GM12878 (cell line): ENCODE measurements around the gene PHACTR1. TPM values are rescaled to one million over a fixed set of nuclear protein-coding genes. Genes with fewer than 3 reads are reported as not detected.

Experiments
- ATAC-seq: fragments of 200-7000 bp; cut with Tn5 transposase; 3 replicates; pipeline ENCODE4 v1.9.1; 2020; ENCODE audit warnings: mild to moderate bottlenecking, moderate library complexity
- BruUV-seq: library from RNA; stranded (reverse); fragments of 400-500 nt; replicated peaks from 2 replicates; lab custom pipeline; 2021; lab: Mats Ljungman, UMichigan
- CTCF ChIA-PET: fragments of 300-600 bp; sonication (Branson Sonifier 250); formaldehyde crosslinking; extraction: SDS; loops from one replicate; lab custom pipeline; 2021; ENCODE audit warnings: inconsistent platforms; lab: Yijun Ruan, JAX
- POLR2A ChIA-PET: fragments of 350-600 bp; formaldehyde crosslinking; extraction: SDS; loops from one replicate; lab custom pipeline; 2021; ENCODE audit warnings: inconsistent platforms; lab: Charles Lee
- RAD21 ChIA-PET: fragments of 300-600 bp; sonication (Branson Sonifier 250); formaldehyde crosslinking; loops from one replicate; lab custom pipeline; 2023; ENCODE audit warnings: antibody characterized with exemption; ENCODE audit not compliant: unreplicated experiment; lab: Charles Lee
- SMC1A ChIA-PET: fragments of 300-600 bp; sonication (Branson Sonifier 250); formaldehyde crosslinking; loops from one replicate; lab custom pipeline; 2023; ENCODE audit not compliant: unreplicated experiment, uncharacterized antibody; lab: Charles Lee
- DNase-seq: peaks from one replicate; pipeline ENCODE4 v3.0.0-alpha.2; 2011; ENCODE audit warnings: low read depth, low spot score
- FAIRE-seq: peaks from 3 replicates; lab custom pipeline; 2011; peaks lifted over from hg19 to GRCh38; lab: Jason Lieb, UNC
- H2AFZ ChIP-seq: 2 replicates; pipeline ENCODE4 v1.6.0; 2011; ENCODE audit warnings: low read depth, low read length, control low read depth; ENCODE audit not compliant: control insufficient read depth
- H3K27ac ChIP-seq: 2 replicates; pipeline ENCODE4 v1.5.1; 2011; ENCODE audit warnings: control low read depth; ENCODE audit not compliant: control insufficient read depth, insufficient read depth
- H3K27me3 ChIP-seq, 2 experiments: replicated peaks in 1 of 2; 2 replicates each; pipeline versions ENCODE4 v1.6.0 to v1.6.1; 2011; ENCODE audit warnings: low read length in 1 of 2; ENCODE audit not compliant: control insufficient read depth in 2 of 2, insufficient read depth in 2 of 2
- H3K36me3 ChIP-seq, 2 experiments: 2 replicates each; pipeline ENCODE4 v1.5.1; 2011; ENCODE audit warnings: low read length in 1 of 2; ENCODE audit not compliant: control insufficient read depth in 2 of 2, insufficient read depth in 2 of 2
- H3K4me1 ChIP-seq: 2 replicates; pipeline ENCODE4 v1.6.1; 2011; ENCODE audit warnings: mild to moderate bottlenecking, low read length, moderate library complexity, mixed read lengths; ENCODE audit not compliant: control insufficient read depth, insufficient read depth
- H3K4me2 ChIP-seq: 2 replicates; pipeline ENCODE4 v1.6.0; 2011; ENCODE audit warnings: control low read depth; ENCODE audit not compliant: control insufficient read depth, insufficient read depth
- H3K4me3 ChIP-seq: fragments of 200-600 bp; sonication (generic); 2 replicates; pipeline ENCODE4 v1.5.1; 2016
- H3K79me2 ChIP-seq: 2 replicates; pipeline ENCODE4 v1.6.0; 2011; ENCODE audit warnings: low read length; ENCODE audit not compliant: control insufficient read depth, insufficient read depth
- H3K9ac ChIP-seq: 2 replicates; pipeline ENCODE4 v1.8.0; 2011; ENCODE audit warnings: low read length, control low read depth, mixed read lengths; ENCODE audit not compliant: control insufficient read depth, insufficient read depth
- H3K9me3 ChIP-seq: replicated peaks from 3 replicates; pipeline ENCODE4 v1.5.1; 2011; ENCODE audit warnings: mild to moderate bottlenecking, low read length; ENCODE audit not compliant: control insufficient read depth, insufficient read depth
- H4K20me1 ChIP-seq: 2 replicates; pipeline ENCODE4 v1.6.0; 2011; ENCODE audit not compliant: control insufficient read depth, insufficient read depth
- EED ChIP-seq: sonication (generic); IDR thresholded peaks from 2 replicates; pipeline ENCODE4 v1.6.1; 2016; ENCODE audit warnings: antibody characterized with exemption, low read depth
- HDAC2 ChIP-seq: fragments of 200-600 bp; sonication (generic); IDR thresholded peaks from 2 replicates; pipeline ENCODE4 v1.6.1; 2017
- MYC ChIP-seq: IDR thresholded peaks from 2 replicates; pipeline ENCODE4 v1.6.1; 2011; ENCODE audit warnings: mild to moderate bottlenecking, low read length, moderate library complexity, inconsistent platforms; ENCODE audit not compliant: insufficient read depth, insufficient replicate concordance, insufficient read length, severe bottlenecking
- POLR2A ChIP-seq: IDR thresholded peaks from 2 replicates; pipeline ENCODE4 v1.6.1; 2011; ENCODE audit warnings: low read depth, mild to moderate bottlenecking, low read length
- SREBF2 ChIP-seq: IDR thresholded peaks from 2 replicates; pipeline ENCODE4 v1.6.1; 2012; ENCODE audit warnings: mild to moderate bottlenecking, low read length
- SUPT20H ChIP-seq: IDR thresholded peaks from 2 replicates; pipeline ENCODE4 v1.6.1; 2011; ENCODE audit warnings: low read depth, mild to moderate bottlenecking, low read length, moderate library complexity, borderline replicate concordance; ENCODE audit not compliant: control insufficient read depth
- TBL1XR1 ChIP-seq: IDR thresholded peaks from 2 replicates; pipeline ENCODE4 v1.6.1; 2012; ENCODE audit warnings: low read depth, low read length, improper control_type of control experiment
- WGBS: methylation state at CpG from one replicate; pipeline ENCODE4 v1.1.6; 2016; ENCODE audit warnings: low lambda C conversion rate; ENCODE audit not compliant: insufficient replicate concordance, insufficient coverage; ENCODE audit errors: missing lambda C conversion rate; 5-methylcytosine and 5-hydroxymethylcytosine counted together
- in situ Hi-C: fragments of 300-500 bp; cut with MboI; formaldehyde crosslinking; loops from 9 replicates; pipeline ENCODE4 v1.14.3; 2018; ENCODE audit warnings: mixed read lengths
- intact Hi-C: fragments of 100-400 bp; cut with micrococcal nuclease; formaldehyde crosslinking; loops from one replicate; pipeline ENCODE4 v1.14.2; 2022; ENCODE audit not compliant: unreplicated experiment
- polyA plus RNA-seq, 11 experiments: library from polyadenylated mRNA; depleted of rRNA in 4 of 11; unstranded in 6 of 11; stranded (reverse) in 5 of 11; fragments of >200 nt; fragmentation: Nextera tagmentation in 4 of 11; fragmentation: Illumina TruSeq in 1 of 11; extraction: Ambion mirVana in 4 of 11; extraction: Trizol in 1 of 11; gene quantifications; 1 replicate in 1 of 11; 2 replicates in 10 of 11; pipeline versions ENCODE4 v1.2.1 to v1.2.3, GENCODE V29; 2011 to 2016; ENCODE audit warnings: inconsistent platforms in 2 of 11, missing spikeins in 2 of 11, low read depth in 1 of 11
- total RNA-seq, 4 experiments: library from RNA; depleted of rRNA in 3 of 4; stranded (reverse); fragments of >200 nt in 3 of 4; fragmentation: Illumina TruSeq in 1 of 4; extraction: Trizol in 1 of 4; gene quantifications; 2 replicates each; pipeline versions ENCODE4 v1.2.1 to v1.2.3, GENCODE V29; 2013 to 2021
- TF ChIP-seq, protein P1 (sequence below): fragments of 450-650 bp; IDR thresholded peaks from 2 replicates; pipeline ENCODE4 v1.6.1; 2017; ENCODE audit warnings: mild to moderate bottlenecking, moderate library complexity
- TF ChIP-seq, protein P2 (sequence below): IDR thresholded peaks from 2 replicates; pipeline ENCODE4 v1.6.1; 2012; ENCODE audit warnings: low read depth, low read length, improper control_type of control experiment

The PHACTR1 gene
- total and polyA plus RNA-seq, 10 of the 15 experiments (the other 5 are each of a cell fraction or from before 2014, with no cell fraction given) = 34.2 to 94.6 (median 62.3) TPM

DNA sequence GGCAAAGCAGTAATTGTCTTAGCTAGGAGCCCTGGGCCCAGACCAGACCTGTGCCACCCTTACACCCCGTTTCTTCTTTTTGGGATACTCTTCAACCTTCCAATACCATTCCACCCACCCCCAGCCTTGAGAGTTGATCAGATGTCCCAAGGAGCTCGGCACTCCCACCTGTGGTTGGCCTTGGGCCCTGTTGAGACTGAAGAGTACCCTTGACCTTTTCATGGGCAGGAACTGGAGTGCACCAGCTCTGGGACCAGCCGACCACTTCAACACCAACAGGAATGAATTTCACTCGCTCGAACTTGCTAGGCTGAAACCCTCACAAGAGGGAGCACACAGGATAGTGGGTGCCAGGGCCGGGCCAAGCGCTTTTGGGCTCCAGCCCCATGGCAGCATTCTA lies 273.6 kb downstream of the PHACTR1 start:
- Histone ChIP-seq H2AFZ (no peak overlapping the region), H3K9ac (no peak overlapping the region), H3K36me3 (no peaks in the 10 kb centered on the region), H3K79me2 (no peaks in the 10 kb centered on the region), H3K4me1 (no peaks in the 10 kb centered on the region), H3K27ac (no peak overlapping the region), H3K27me3 (no peaks in the 10 kb centered on the region; a peak in 2 of 4 replicates), H3K4me3 (no peak overlapping the region), H4K20me1 (no peaks in the 10 kb centered on the region), H3K9me3 (no peaks in the 10 kb centered on the region), H3K4me2 (no peak overlapping the region)
- no TSS peak for BruUV-seq
- TF ChIP-seq MYC = no peak
- no peak for TF ChIP-seq SUPT20H
- TF ChIP-seq, protein P1, sequence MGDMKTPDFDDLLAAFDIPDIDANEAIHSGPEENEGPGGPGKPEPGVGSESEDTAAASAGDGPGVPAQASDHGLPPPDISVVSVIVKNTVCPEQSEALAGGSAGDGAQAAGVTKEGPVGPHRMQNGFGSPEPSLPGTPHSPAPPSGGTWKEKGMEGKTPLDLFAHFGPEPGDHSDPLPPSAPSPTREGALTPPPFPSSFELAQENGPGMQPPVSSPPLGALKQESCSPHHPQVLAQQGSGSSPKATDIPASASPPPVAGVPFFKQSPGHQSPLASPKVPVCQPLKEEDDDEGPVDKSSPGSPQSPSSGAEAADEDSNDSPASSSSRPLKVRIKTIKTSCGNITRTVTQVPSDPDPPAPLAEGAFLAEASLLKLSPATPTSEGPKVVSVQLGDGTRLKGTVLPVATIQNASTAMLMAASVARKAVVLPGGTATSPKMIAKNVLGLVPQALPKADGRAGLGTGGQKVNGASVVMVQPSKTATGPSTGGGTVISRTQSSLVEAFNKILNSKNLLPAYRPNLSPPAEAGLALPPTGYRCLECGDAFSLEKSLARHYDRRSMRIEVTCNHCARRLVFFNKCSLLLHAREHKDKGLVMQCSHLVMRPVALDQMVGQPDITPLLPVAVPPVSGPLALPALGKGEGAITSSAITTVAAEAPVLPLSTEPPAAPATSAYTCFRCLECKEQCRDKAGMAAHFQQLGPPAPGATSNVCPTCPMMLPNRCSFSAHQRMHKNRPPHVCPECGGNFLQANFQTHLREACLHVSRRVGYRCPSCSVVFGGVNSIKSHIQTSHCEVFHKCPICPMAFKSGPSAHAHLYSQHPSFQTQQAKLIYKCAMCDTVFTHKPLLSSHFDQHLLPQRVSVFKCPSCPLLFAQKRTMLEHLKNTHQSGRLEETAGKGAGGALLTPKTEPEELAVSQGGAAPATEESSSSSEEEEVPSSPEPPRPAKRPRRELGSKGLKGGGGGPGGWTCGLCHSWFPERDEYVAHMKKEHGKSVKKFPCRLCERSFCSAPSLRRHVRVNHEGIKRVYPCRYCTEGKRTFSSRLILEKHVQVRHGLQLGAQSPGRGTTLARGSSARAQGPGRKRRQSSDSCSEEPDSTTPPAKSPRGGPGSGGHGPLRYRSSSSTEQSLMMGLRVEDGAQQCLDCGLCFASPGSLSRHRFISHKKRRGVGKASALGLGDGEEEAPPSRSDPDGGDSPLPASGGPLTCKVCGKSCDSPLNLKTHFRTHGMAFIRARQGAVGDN = no peak
- no peak for TF ChIP-seq TBL1XR1
- TF ChIP-seq POLR2A = no peak
- TF ChIP-seq, protein P2, sequence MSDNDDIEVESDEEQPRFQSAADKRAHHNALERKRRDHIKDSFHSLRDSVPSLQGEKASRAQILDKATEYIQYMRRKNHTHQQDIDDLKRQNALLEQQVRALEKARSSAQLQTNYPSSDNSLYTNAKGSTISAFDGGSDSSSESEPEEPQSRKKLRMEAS = no peak
- no peak for TF ChIP-seq SREBF2
- no peak for TF ChIP-seq EED
- no peak for TF ChIP-seq HDAC2
- WGBS = 35% methylated on average over 7 of the region's 7 CpGs
- DNase-seq (no peak), ATAC-seq (no peak), FAIRE-seq (no peak)
- ChIA-PET RAD21 (no interaction called here), SMC1A (no interaction called here), POLR2A (no interaction called here), CTCF (no interaction called here)
- intact Hi-C loops (no loop called here), in situ Hi-C loops (no loop called here)
